ENCODE measurements around the gene TEDC2. TPM values are rescaled to one million over a fixed set of nuclear protein-coding genes. Genes with fewer than 3 reads are reported as not detected.

Gene TEDC2
- total RNA-seq, 1 experiment from 2014 or later: 35.5 TPM

DNA sequence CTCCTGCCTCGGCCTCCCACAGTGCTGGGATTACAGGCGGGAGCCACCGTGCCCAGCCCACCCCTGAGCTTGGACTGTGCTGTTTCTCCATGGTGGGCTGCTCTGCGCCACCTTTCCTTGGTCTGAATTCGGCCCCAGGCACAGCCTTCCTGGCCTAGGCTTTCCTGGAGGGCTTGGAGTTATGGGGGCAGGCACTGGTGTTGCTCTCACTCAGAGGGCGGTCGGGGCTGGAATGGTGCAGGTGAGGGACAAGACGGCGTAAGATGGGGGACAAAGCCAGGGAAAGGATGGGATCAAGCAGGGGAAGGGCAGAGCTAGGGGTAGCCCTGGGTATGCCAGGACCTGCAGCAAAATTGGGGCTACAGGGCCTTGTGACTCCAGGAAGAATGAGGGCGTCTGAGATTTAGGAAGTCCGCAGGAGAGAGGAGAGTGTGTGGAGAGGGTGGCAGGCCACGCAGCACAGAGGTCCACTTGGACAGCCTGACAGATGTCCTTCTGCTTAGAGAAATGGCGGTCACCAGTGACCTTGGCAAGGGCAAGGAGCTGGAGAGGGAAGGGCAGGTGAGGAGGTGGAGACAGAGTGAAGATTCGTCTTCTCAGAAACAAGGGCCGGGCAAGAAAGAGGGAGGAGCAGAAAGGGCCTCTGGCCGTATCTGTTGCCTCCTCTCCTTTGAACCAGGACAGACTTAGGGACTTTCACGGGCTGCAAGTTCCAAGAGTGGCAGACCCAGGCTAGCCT, 52.3 kb downstream of the TEDC2 start:
- Histone ChIP-seq H3K36me3 (ENCODE audit: low read depth, low read length) (no peaks in the 10 kb centered on the region), H3K9me3 (ENCODE audit: low read length) (no peaks in the 10 kb centered on the region), H3K27me3 (ENCODE audit: low read length) (no peaks in the 10 kb centered on the region), H3K9me2 (replicated peaks; ENCODE audit: low read length) (no peaks in the 10 kb centered on the region), H3K79me2 (ENCODE audit: low read length) (peaks cover 33% of the 10 kb centered on the region), H3K9ac (ENCODE audit: low read length) (no peak overlapping the region), H3K27ac (ENCODE audit: low read length) (no peak overlapping the region), H3K4me1 (ENCODE audit: insufficient read depth, low read length) (peaks cover 24% of the 10 kb centered on the region), H4K20me1 (ENCODE audit: low read length) (peaks cover 27% of the 10 kb centered on the region), H2AFZ (ENCODE audit: low read length) (no peak overlapping the region), H3K4me3 (ENCODE audit: low read length) (no peak overlapping the region), H3K4me2 (ENCODE audit: low read length) (no peak overlapping the region), H3F3A (ENCODE audit: low read length, unreplicated experiment) (no peaks in the 10 kb centered on the region)
- DNase-seq: no peak
- intact Hi-C loops (cut with micrococcal nuclease): no loop called here
- POLR2A ChIA-PET (ENCODE audit: unreplicated experiment): interaction anchor here (0.6 kb wide), 1 partner anchor 37 kb away, joined by 8 read pairs; the partner anchor contains the start of gene TBC1D24
- CTCF ChIA-PET: no interaction called here
- no TSS peak for BruUV-seq (replicated peaks)
- TF ChIP-seq EZH2phosphoT487 (IDR thresholded peaks at IDR 0.05; ENCODE audit: borderline replicate concordance, low read length) (no peak), EZH2 (IDR thresholded peaks at IDR 0.05; ENCODE audit: low read length, unreplicated experiment) (no peak)
- TF ChIP-seq, protein P1, sequence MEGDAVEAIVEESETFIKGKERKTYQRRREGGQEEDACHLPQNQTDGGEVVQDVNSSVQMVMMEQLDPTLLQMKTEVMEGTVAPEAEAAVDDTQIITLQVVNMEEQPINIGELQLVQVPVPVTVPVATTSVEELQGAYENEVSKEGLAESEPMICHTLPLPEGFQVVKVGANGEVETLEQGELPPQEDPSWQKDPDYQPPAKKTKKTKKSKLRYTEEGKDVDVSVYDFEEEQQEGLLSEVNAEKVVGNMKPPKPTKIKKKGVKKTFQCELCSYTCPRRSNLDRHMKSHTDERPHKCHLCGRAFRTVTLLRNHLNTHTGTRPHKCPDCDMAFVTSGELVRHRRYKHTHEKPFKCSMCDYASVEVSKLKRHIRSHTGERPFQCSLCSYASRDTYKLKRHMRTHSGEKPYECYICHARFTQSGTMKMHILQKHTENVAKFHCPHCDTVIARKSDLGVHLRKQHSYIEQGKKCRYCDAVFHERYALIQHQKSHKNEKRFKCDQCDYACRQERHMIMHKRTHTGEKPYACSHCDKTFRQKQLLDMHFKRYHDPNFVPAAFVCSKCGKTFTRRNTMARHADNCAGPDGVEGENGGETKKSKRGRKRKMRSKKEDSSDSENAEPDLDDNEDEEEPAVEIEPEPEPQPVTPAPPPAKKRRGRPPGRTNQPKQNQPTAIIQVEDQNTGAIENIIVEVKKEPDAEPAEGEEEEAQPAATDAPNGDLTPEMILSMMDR (conservative IDR thresholded peaks at IDR 0.05; ENCODE audit: low read depth, low read length): no peak
- ATAC-seq: no peak

DNA sequence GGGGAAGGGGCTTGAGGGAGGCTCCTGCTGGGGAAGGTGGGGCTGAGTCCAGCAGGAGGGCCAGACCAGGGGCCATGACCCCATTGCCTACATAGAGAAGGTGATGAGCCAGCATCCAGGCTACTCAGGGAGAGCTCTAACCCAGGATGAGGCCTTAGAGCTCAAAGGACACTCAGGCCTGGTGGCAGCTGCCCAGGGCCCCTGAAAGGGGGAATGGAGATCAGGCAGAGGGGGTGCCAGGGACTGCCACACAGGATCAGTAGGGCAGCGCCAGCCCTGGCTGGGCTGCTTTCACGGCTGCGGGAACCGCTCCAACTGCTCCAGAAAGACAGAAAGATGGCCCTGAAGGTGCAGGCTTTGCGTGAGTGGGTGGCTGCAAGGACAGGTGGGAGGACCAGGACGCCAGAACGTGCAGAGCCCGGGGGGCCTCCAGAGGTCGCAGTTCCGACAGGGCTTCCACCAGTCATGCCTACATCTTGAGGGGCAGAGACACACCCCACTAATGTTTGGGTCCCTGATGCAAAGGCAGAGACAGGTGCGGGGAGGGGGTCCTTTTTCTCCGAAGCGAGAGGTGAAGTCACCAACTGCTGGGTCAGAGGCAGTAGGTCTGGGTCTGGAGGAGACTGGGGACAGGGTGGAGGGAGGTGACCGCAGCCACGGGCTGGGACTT, 53.0 kb downstream of the TEDC2 start:
- intact Hi-C loops (cut with micrococcal nuclease): no loop called here
- H3K9ac ChIP-seq (ENCODE audit: low read length): no peak overlapping the region
- no peaks in the 10 kb centered on the region for H3K27me3 ChIP-seq (ENCODE audit: low read length)
- H2AFZ ChIP-seq (ENCODE audit: low read length): peak overlapping the region; percentile 71; the same call in 1 of the 2 replicates
- no TSS peak for BruUV-seq (replicated peaks)
- TF ChIP-seq EZH2phosphoT487 (IDR thresholded peaks at IDR 0.05; ENCODE audit: borderline replicate concordance, low read length) (no peak), EZH2 (IDR thresholded peaks at IDR 0.05; ENCODE audit: low read length, unreplicated experiment) (no peak)
- TF ChIP-seq, protein P1 (conservative IDR thresholded peaks at IDR 0.05; ENCODE audit: low read depth, low read length): no peak
- H3K27ac ChIP-seq (ENCODE audit: low read length): no peak overlapping the region
- CTCF ChIA-PET: no interaction called here
- no peaks in the 10 kb centered on the region for H3F3A ChIP-seq (ENCODE audit: low read length, unreplicated experiment)
- POLR2A ChIA-PET (ENCODE audit: unreplicated experiment): no interaction called here
- H3K9me2 ChIP-seq (replicated peaks; ENCODE audit: low read length): no peaks in the 10 kb centered on the region
- peaks cover 26% of the 10 kb centered on the region for H3K4me1 ChIP-seq (ENCODE audit: insufficient read depth, low read length)
- DNase-seq (no peak), ATAC-seq (no peak)
- H3K9me3 ChIP-seq (ENCODE audit: low read length): no peaks in the 10 kb centered on the region
- H4K20me1 ChIP-seq (ENCODE audit: low read length): peaks cover 31% of the 10 kb centered on the region
- H3K79me2 ChIP-seq (ENCODE audit: low read length): peaks cover 40% of the 10 kb centered on the region
- H3K36me3 ChIP-seq (ENCODE audit: low read depth, low read length): no peaks in the 10 kb centered on the region
- H3K4me3 ChIP-seq (ENCODE audit: low read length): peak overlapping the region; percentile 81; the same call in 1 of the 2 replicates
- H3K4me2 ChIP-seq (ENCODE audit: low read length): peak overlapping the region; percentile 75

Data from PC-3 (cell line).